Neural progenitor cell (in vitro differentiated cells): ENCODE measurements around the gene NUAK2.

ENCODE experiments used
- EZH2 ChIP-seq: fragments of 200-600 bp; sonication (generic); IDR thresholded peaks from 2 replicates; pipeline ENCODE4 v1.6.1; 2017; ENCODE audit warnings: antibody characterized with exemption, mild to moderate bottlenecking, moderate library complexity
- TF ChIP-seq, protein P1 (sequence below): fragments of 200-600 bp; sonication (generic); IDR thresholded peaks from 2 replicates; pipeline ENCODE4 v1.5.1; 2017; ENCODE audit warnings: antibody characterized with exemption, mild to moderate bottlenecking

DNA sequence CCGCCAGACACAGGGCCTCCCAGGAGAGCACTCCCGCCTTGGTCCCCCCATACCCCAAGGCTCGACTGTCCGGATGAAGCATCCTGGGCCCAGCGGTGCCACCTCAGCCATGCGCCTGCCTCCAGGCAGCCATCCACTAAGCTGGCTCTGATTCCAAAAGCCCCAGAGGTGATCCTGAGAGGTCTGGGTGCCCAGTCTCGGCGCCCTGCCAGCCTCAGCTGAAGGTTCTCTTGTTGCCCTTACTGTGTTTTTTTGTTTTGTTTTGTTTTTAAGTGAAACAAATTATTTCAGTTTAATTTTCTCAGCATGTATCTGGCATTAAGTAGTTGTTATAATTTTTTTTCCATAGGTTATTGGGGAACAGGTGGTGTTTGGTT, 44.9 kb downstream of the NUAK2 start:
- TF ChIP-seq, protein P1, sequence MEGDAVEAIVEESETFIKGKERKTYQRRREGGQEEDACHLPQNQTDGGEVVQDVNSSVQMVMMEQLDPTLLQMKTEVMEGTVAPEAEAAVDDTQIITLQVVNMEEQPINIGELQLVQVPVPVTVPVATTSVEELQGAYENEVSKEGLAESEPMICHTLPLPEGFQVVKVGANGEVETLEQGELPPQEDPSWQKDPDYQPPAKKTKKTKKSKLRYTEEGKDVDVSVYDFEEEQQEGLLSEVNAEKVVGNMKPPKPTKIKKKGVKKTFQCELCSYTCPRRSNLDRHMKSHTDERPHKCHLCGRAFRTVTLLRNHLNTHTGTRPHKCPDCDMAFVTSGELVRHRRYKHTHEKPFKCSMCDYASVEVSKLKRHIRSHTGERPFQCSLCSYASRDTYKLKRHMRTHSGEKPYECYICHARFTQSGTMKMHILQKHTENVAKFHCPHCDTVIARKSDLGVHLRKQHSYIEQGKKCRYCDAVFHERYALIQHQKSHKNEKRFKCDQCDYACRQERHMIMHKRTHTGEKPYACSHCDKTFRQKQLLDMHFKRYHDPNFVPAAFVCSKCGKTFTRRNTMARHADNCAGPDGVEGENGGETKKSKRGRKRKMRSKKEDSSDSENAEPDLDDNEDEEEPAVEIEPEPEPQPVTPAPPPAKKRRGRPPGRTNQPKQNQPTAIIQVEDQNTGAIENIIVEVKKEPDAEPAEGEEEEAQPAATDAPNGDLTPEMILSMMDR: no peak
- TF ChIP-seq EZH2: no peak
